HepG2 (cell line): Measurements from ENCODE around the gene TSHB.

ENCODE experiments used
- JDP2 ChIP-seq: sonication (generic); formaldehyde crosslinking; IDR thresholded peaks from 2 replicates; pipeline ENCODE4 v1.8.1; 2022; ENCODE audit warnings: missing genetic modification reagents, borderline replicate concordance
- ZNF562 ChIP-seq: sonication (generic); formaldehyde crosslinking; IDR thresholded peaks from 2 replicates; pipeline ENCODE4 v1.8.0; 2022; ENCODE audit warnings: missing genetic modification reagents, borderline replicate concordance
- TF ChIP-seq, protein P1 (sequence below): conservative IDR thresholded peaks from 2 replicates; pipeline ENCODE4 v1.6.1; 2018; ENCODE audit warnings: missing genetic modification reagents

GRCh38 chr1:115029526-115029925 is at the start of gene TSHB:
- TF ChIP-seq, protein P1, sequence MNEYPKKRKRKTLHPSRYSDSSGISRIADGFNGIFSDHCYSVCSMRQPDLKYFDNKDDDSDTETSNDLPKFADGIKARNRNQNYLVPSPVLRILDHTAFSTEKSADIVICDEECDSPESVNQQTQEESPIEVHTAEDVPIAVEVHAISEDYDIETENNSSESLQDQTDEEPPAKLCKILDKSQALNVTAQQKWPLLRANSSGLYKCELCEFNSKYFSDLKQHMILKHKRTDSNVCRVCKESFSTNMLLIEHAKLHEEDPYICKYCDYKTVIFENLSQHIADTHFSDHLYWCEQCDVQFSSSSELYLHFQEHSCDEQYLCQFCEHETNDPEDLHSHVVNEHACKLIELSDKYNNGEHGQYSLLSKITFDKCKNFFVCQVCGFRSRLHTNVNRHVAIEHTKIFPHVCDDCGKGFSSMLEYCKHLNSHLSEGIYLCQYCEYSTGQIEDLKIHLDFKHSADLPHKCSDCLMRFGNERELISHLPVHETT (CRISPR knock-in tag): no peak
- TF ChIP-seq ZNF562 (no peak), JDP2 (CRISPR knock-in tag) (no peak)
